GM23338 (cell line): Measurements from ENCODE around the gene TEAD2. TPM values are rescaled to one million over a fixed set of nuclear protein-coding genes. Genes with fewer than 3 reads are reported as not detected.
"Not testable (repeated sequence)": the region's sequence is repeated elsewhere in the genome, so short reads cannot be mapped to it uniquely, and the experiment has no call there.

Experiments
- ATAC-seq: fragments of 200-7000 bp; cut with Tn5 transposase; 3 replicates; pipeline ENCODE4 v1.9.1; 2020
- DNase-seq: peaks from one replicate; pipeline ENCODE4 v3.0.0-alpha.2; 2015; ENCODE audit warnings: low spot score
- H2AFZ ChIP-seq: fragments of 200-600 bp; sonication (generic); 2 replicates; pipeline ENCODE4 v1.8.0; 2016; ENCODE audit warnings: antibody characterized with exemption, mild to moderate bottlenecking, moderate library complexity
- H3F3A ChIP-seq: fragments of 200-600 bp; sonication (generic); replicated peaks from 2 replicates; pipeline ENCODE4 v1.8.0; 2017; ENCODE audit warnings: antibody characterized with exemption, mixed run types, low read depth
- H3K27ac ChIP-seq: fragments of 200-600 bp; sonication (generic); 2 replicates; pipeline ENCODE4 v1.6.1; 2016; ENCODE audit warnings: low read depth
- H3K27me3 ChIP-seq: fragments of 200-600 bp; sonication (generic); 2 replicates; pipeline ENCODE4 v1.8.0; 2016; ENCODE audit warnings: mild to moderate bottlenecking, mixed run types, moderate library complexity; ENCODE audit not compliant: insufficient read depth
- H3K36me3 ChIP-seq: fragments of 200-600 bp; sonication (generic); 2 replicates; pipeline ENCODE4 v1.8.0; 2016; ENCODE audit warnings: mild to moderate bottlenecking; ENCODE audit not compliant: insufficient read depth
- H3K4me1 ChIP-seq: fragments of 200-600 bp; sonication (generic); 2 replicates; pipeline ENCODE4 v1.8.0; 2016; ENCODE audit warnings: mild to moderate bottlenecking, moderate library complexity; ENCODE audit not compliant: insufficient read depth
- H3K4me2 ChIP-seq: fragments of 200-600 bp; sonication (generic); 2 replicates; pipeline ENCODE4 v1.7.1; 2017; ENCODE audit warnings: mixed run types
- H3K4me3 ChIP-seq: fragments of 200-600 bp; sonication (generic); 2 replicates; pipeline ENCODE4 v1.6.1; 2016; ENCODE audit warnings: mixed run types
- H3K79me2 ChIP-seq: fragments of 200-600 bp; sonication (generic); replicated peaks from 2 replicates; pipeline ENCODE4 v1.8.0; 2017; ENCODE audit warnings: mild to moderate bottlenecking; ENCODE audit not compliant: insufficient read depth
- H3K9me2 ChIP-seq: fragments of 200-600 bp; sonication (generic); 2 replicates; pipeline ENCODE4 v1.8.0; 2017; ENCODE audit not compliant: insufficient read depth
- H4K20me1 ChIP-seq: fragments of 200-600 bp; sonication (generic); replicated peaks from 2 replicates; pipeline ENCODE4 v1.8.0; 2017; ENCODE audit warnings: mild to moderate bottlenecking; ENCODE audit not compliant: insufficient read depth
- H3K27ac Mint-ChIP-seq: 2 replicates; pipeline ENCODE4 v1.8.0; 2020; ENCODE audit warnings: inconsistent platforms, mild to moderate bottlenecking, moderate library complexity, mixed read lengths
- H3K27me3 Mint-ChIP-seq: 3 replicates; pipeline ENCODE4 v1.8.0; 2022; ENCODE audit warnings: low read depth, mild to moderate bottlenecking, moderate library complexity, mixed read lengths, inconsistent platforms; ENCODE audit not compliant: insufficient read depth, poor library complexity
- H3K36me3 Mint-ChIP-seq: 3 replicates; pipeline ENCODE4 v1.8.0; 2021; ENCODE audit warnings: low read depth, mild to moderate bottlenecking, inconsistent platforms, moderate library complexity, mixed read lengths
- H3K4me1 Mint-ChIP-seq: 3 replicates; pipeline ENCODE4 v1.8.0; 2020; ENCODE audit warnings: mild to moderate bottlenecking, inconsistent platforms, mixed read lengths
- H3K4me3 Mint-ChIP-seq: 3 replicates; pipeline ENCODE4 v1.8.0; 2021; ENCODE audit warnings: moderate library complexity, mild to moderate bottlenecking, inconsistent platforms, mixed read lengths
- H3K9me3 Mint-ChIP-seq: 3 replicates; pipeline ENCODE4 v1.8.0; 2020; ENCODE audit warnings: moderate library complexity, mild to moderate bottlenecking, inconsistent platforms, mixed read lengths
- CREB1 ChIP-seq: fragments of 250-450 bp; sonication (Bioruptor Pico); IDR thresholded peaks from 2 replicates; pipeline ENCODE4 v1.5.0; 2020; ENCODE audit warnings: low read depth, mild to moderate bottlenecking, moderate library complexity
- CTCF ChIP-seq, 2 experiments: fragments of 200-600 bp in 1 of 2; sonication (generic) in 1 of 2; conservative IDR thresholded peaks; 2 replicates each; pipeline versions ENCODE4 v1.5.1 to v1.6.1; 2016 to 2017; ENCODE audit warnings: antibody characterized with exemption in 2 of 2, low read depth in 2 of 2, mild to moderate bottlenecking in 2 of 2, moderate library complexity in 1 of 2
- STAT1 ChIP-seq: IDR thresholded peaks from one replicate; pipeline ENCODE4 v1.6.1; 2016; ENCODE audit warnings: antibody characterized with exemption; ENCODE audit not compliant: unreplicated experiment
- polyA plus RNA-seq: library from polyadenylated mRNA; unstranded; fragments of >200 nt; fragmentation: Nextera tagmentation; extraction: Ambion mirVana; gene quantifications from 2 replicates; pipeline ENCODE4 v1.2.1, GENCODE V29; 2016
- total RNA-seq: library from RNA; depleted of rRNA; stranded (reverse); fragments of >200 nt; shearing (Covaris generic); gene quantifications from 2 replicates; pipeline ENCODE4 v1.2.3, GENCODE V29; 2014
- TF ChIP-seq, protein P1 (sequence below): IDR thresholded peaks from 2 replicates; pipeline ENCODE4 v1.6.1; 2016; ENCODE audit warnings: antibody characterized with exemption

The TEAD2 gene
- total and polyA plus RNA-seq, 2 experiments from 2014 or later: 30.3 to 82.5 TPM

DNA sequence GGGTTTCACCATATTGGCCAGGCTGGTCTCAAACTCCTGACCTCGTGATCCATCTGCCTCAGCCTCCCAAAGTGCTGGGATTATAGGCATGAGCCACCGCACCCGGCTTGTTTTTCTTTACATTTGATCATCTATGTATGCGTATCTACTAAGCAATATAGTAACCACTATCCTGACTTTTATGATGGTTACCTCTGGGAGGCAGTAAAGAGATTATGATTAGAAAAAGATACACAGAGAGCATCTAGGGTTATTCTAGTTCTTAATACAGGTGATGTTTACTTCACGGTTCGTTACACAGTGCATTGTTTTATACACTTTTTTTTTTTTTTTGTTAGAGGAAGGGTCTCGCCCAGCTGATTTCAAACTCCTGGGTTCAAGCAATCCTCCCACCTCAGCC lies 55.5 kb downstream of the TEAD2 start:
- H3K27ac Mint-ChIP-seq: not testable (repeated sequence)

GRCh38 chr19:49301866-49302252 lies 60.4 kb downstream of the TEAD2 start:
- no peaks in the 10 kb centered on the region; the same call in 1 of the 2 replicates for H3K4me1 ChIP-seq
- Mint-ChIP-seq H3K9me3 (peaks cover 6% of the 10 kb centered on the region; the same call in 1 of the 3 replicates), H3K4me1 (peaks cover 3% of the 10 kb centered on the region; the same call in 2 of the 3 replicates), H3K4me3 (no peak overlapping the region), H3K27ac (no peak overlapping the region), H3K27me3 (peaks cover 2% of the 10 kb centered on the region), H3K36me3 (no peaks in the 10 kb centered on the region)
- DNase-seq (no peak), ATAC-seq (no peak; the same call in 2 of the 3 replicates)
- no peaks in the 10 kb centered on the region for H3K9me2 ChIP-seq
- H3K4me3 ChIP-seq: no peak overlapping the region
- H2AFZ ChIP-seq: no peak overlapping the region
- no peaks in the 10 kb centered on the region for H3K27me3 ChIP-seq
- no peaks in the 10 kb centered on the region for H3K36me3 ChIP-seq
- no peaks in the 10 kb centered on the region for H3K79me2 ChIP-seq
- H3F3A ChIP-seq: 0 out of 2 replicates have a peak, but pooled peaks cover 4% of the 10 kb centered on the region
- no peak overlapping the region for H3K27ac ChIP-seq
- no peaks in the 10 kb centered on the region for H4K20me1 ChIP-seq
- TF ChIP-seq CREB1 (CRISPR knock-in tag) (no peak), STAT1 (no peak)
- no peak overlapping the region for H3K4me2 ChIP-seq

More for the DNA sequence above, 55.5 kb downstream of the TEAD2 start:
- DNase-seq, H3K36me3 Mint-ChIP-seq, H3F3A ChIP-seq, H3K27ac ChIP-seq, H3K79me2 ChIP-seq, H3K4me2 ChIP-seq, ATAC-seq, H3K4me1 Mint-ChIP-seq, H3K27me3 Mint-ChIP-seq, H2AFZ ChIP-seq, H3K9me3 Mint-ChIP-seq, H3K27me3 ChIP-seq, H3K4me1 ChIP-seq, H4K20me1 ChIP-seq, H3K36me3 ChIP-seq, H3K4me3 ChIP-seq, H3K9me2 ChIP-seq, H3K4me3 Mint-ChIP-seq: not testable (repeated sequence)

DNA sequence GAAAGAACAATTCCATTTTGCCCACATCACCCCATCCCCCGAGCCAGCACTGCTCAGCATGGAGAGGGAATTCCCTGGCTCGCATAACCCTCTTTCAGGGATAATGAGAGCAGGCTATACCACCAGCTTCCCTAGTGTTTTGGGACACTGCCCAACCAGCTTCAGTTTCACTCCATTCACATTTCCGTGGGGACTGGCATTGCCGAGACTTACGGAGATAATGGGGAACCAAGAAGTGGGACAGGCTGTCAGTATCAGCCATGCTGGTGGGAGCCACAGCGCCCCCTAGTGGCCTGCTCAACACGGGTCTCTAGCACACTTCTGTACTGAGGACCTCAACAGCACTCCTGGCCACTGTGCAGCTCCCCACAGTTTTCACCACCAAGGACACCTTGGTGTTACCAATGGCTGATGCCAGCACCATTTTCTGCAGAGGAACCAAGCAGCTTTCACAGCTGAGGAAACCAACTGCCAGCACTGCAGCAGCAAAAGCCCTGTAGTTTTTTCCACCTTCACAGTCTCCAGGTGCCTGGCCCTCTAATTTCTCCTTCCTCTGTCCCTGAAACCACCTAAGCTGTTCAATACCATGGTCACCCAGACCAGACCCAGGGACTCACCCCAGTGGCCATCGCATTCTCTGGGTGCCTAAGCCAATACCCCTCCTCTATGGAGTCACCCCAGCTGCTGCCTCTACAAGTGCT lies 60.9 kb downstream of the TEAD2 start:
- no peak overlapping the region for H3K27ac Mint-ChIP-seq
- DNase-seq: peak; percentile 86
- Histone ChIP-seq H3K4me1 (no peaks in the 10 kb centered on the region; the same call in 1 of the 2 replicates), H3K36me3 (no peaks in the 10 kb centered on the region), H4K20me1 (no peaks in the 10 kb centered on the region), H3K9me2 (no peaks in the 10 kb centered on the region), H3K79me2 (no peaks in the 10 kb centered on the region), H3K4me2 (peak overlapping the region; percentile 55), H3K27ac (no peak overlapping the region), H3K4me3 (no peak overlapping the region), H3K27me3 (no peaks in the 10 kb centered on the region), H2AFZ (peak overlapping the region; percentile 84), H3F3A (0 out of 2 replicates have a peak, but pooled peaks cover 4% of the 10 kb centered on the region)
- H3K4me3 Mint-ChIP-seq: 0 out of 3 replicates have a peak overlapping the region, but pooled peaks have one; percentile 33
- no peaks in the 10 kb centered on the region for H3K36me3 Mint-ChIP-seq
- peaks cover 2% of the 10 kb centered on the region for H3K27me3 Mint-ChIP-seq
- peaks cover 6% of the 10 kb centered on the region; the same call in 1 of the 3 replicates for H3K9me3 Mint-ChIP-seq
- TF ChIP-seq, protein P1, sequence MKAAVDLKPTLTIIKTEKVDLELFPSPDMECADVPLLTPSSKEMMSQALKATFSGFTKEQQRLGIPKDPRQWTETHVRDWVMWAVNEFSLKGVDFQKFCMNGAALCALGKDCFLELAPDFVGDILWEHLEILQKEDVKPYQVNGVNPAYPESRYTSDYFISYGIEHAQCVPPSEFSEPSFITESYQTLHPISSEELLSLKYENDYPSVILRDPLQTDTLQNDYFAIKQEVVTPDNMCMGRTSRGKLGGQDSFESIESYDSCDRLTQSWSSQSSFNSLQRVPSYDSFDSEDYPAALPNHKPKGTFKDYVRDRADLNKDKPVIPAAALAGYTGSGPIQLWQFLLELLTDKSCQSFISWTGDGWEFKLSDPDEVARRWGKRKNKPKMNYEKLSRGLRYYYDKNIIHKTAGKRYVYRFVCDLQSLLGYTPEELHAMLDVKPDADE: no peak
- TF ChIP-seq CTCF (conservative IDR thresholded peaks at IDR 0.05; ENCODE audit: low read depth in 2 of 2): peak; percentile 91 to 98
- peak; percentile 100 for ATAC-seq
- H3K4me1 Mint-ChIP-seq: peaks cover 3% of the 10 kb centered on the region; the same call in 2 of the 3 replicates

DNA sequence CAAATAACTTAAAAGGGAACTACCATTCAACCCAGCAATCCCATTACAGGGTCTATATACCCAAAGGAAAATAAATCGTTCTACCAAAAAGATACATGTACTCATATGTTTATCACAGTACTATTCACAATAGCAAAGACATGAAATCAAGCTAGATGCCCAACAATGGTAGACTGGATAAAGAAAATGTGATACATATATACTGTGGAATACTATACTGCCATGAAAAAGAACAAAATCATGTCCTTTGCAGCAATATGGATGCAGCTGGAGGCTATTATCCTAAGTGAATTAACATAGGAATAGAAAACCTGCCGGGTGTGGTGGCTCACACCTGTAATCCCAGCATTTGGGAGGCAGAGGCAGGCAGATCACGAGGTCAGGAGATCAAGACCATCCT lies 63.6 kb downstream of the TEAD2 start:
- not testable (repeated sequence) for H3F3A ChIP-seq, H3K4me1 Mint-ChIP-seq, H3K4me3 ChIP-seq, H3K4me2 ChIP-seq, H3K79me2 ChIP-seq, H3K4me3 Mint-ChIP-seq, H2AFZ ChIP-seq, ATAC-seq, H3K27ac Mint-ChIP-seq, H3K27me3 Mint-ChIP-seq, H3K36me3 Mint-ChIP-seq, H3K4me1 ChIP-seq, H4K20me1 ChIP-seq, H3K27me3 ChIP-seq, H3K27ac ChIP-seq, H3K9me2 ChIP-seq, H3K36me3 ChIP-seq, H3K9me3 Mint-ChIP-seq, DNase-seq
